Tibial artery (tissue), 4 donors: Measurements from ENCODE around the gene SERPINC1.

Experiments used
- DNase-seq, 2 donors: peaks; one replicate each; pipeline ENCODE4 v3.0.0-alpha.2; 2019
- H3K27ac ChIP-seq, 2 donors: fragments of 200-600 bp; sonication (generic) in 1 of 2; 1 replicate in 1 of 2; 2 replicates in 1 of 2; pipeline ENCODE4 v1.5.1; 2018 to 2019; ENCODE audit warnings: mild to moderate bottlenecking in 1 of 2
- H3K27me3 ChIP-seq, 2 donors: fragments of 200-600 bp; sonication (generic) in 1 of 2; one replicate each; pipeline versions ENCODE4 v1.5.1 to v1.6.0; 2016 to 2019
- H3K36me3 ChIP-seq, 3 donors: fragments of 200-600 bp; sonication (generic) in 2 of 3; one replicate each; pipeline ENCODE4 v1.5.1; 2016 to 2019; ENCODE audit warnings: mild to moderate bottlenecking in 2 of 3
- H3K4me1 ChIP-seq, 4 donors: fragments of 200-600 bp; sonication (generic) in 2 of 4; 1 replicate in 3 of 4; 2 replicates in 1 of 4; pipeline ENCODE4 v1.5.1; 2016 to 2019
- H3K4me3 ChIP-seq, 2 donors: fragments of 200-600 bp; sonication (generic) in 1 of 2; 1 replicate in 1 of 2; 2 replicates in 1 of 2; pipeline ENCODE4 v1.5.1; 2018 to 2019; ENCODE audit warnings: mild to moderate bottlenecking in 2 of 2
- H3K9me3 ChIP-seq, 3 donors: fragments of 200-600 bp; sonication (generic) in 1 of 3; one replicate each; pipeline ENCODE4 v1.5.1; 2016 to 2019
- CTCF ChIP-seq, 2 experiments: fragments of 200-600 bp in 1 of 2; fragments of 450-650 bp in 1 of 2; IDR thresholded peaks; one replicate each; pipeline ENCODE4 v1.5.1; 2017 to 2019; ENCODE audit warnings: antibody characterized with exemption in 2 of 2, mild to moderate bottlenecking in 1 of 2, moderate library complexity in 1 of 2
- intact Hi-C: fragments of 100-400 bp; cut with DNase I; formaldehyde crosslinking; loops from one replicate; pipeline ENCODE4 v1.15.0; 2023; ENCODE audit warnings: low total_unique reads

Gene SERPINC1

GRCh38 chr1:173917635-173918493 lies 737 bp upstream of the SERPINC1 start:
- Histone ChIP-seq H3K9me3 (no peaks in the 10 kb centered on the region), H3K4me3 (no peak overlapping the region), H3K27ac (no peak overlapping the region), H3K27me3 (no peaks in the 10 kb centered on the region), H3K36me3 (no peaks in the 10 kb centered on the region), H3K4me1 (no peaks in the 10 kb centered on the region)
- no peak for DNase-seq
- TF ChIP-seq CTCF (IDR thresholded peaks at IDR 0.05), result no peak
- intact Hi-C loops, result no loop called here

- H3K36me3 ChIP-seq, result no peaks in the 10 kb centered on the region
- DNase-seq, result no peak
- no peaks in the 10 kb centered on the region for H3K27me3 ChIP-seq
- H3K4me3 ChIP-seq, result no peak overlapping the region
- H3K9me3 ChIP-seq, result no peaks in the 10 kb centered on the region
- intact Hi-C loops, result no loop called here
- no peak overlapping the region for H3K27ac ChIP-seq
- no peak for TF ChIP-seq CTCF (IDR thresholded peaks at IDR 0.05)
- no peaks in the 10 kb centered on the region for H3K4me1 ChIP-seq
Measured at GRCh38 chr1:173916667-173917066, 460 bp downstream of the SERPINC1 start.

- no peak for TF ChIP-seq CTCF (IDR thresholded peaks at IDR 0.05)
- H3K36me3 ChIP-seq, result no peaks in the 10 kb centered on the region
- H3K4me3 ChIP-seq, result no peak overlapping the region
- no peak overlapping the region for H3K27ac ChIP-seq
- no peaks in the 10 kb centered on the region for H3K9me3 ChIP-seq
- intact Hi-C loops, result no loop called here
- H3K27me3 ChIP-seq, result no peaks in the 10 kb centered on the region
- H3K4me1 ChIP-seq, result no peaks in the 10 kb centered on the region
- DNase-seq, result no peak
Measured at GRCh38 chr1:173915596-173915995, 1.5 kb downstream of the SERPINC1 start.

GRCh38 chr1:173914366-173914871 lies 2.7 kb downstream of the SERPINC1 start:
- intact Hi-C loops, result no loop called here
- Histone ChIP-seq H3K27me3 (no peaks in the 10 kb centered on the region), H3K27ac (no peak overlapping the region), H3K36me3 (peaks cover 0 to 3% (median 0%) of the 10 kb centered on the region in 3 donors), H3K9me3 (no peaks in the 10 kb centered on the region), H3K4me3 (no peak overlapping the region), H3K4me1 (no peaks in the 10 kb centered on the region)
- no peak for DNase-seq
- TF ChIP-seq CTCF (IDR thresholded peaks at IDR 0.05), result peak in 1 of 2 experiments; percentile 6

GRCh38 chr1:173913111-173913510 lies 4.0 kb downstream of the SERPINC1 start:
- DNase-seq, result no peak
- H3K27ac ChIP-seq, result no peak overlapping the region
- TF ChIP-seq CTCF (IDR thresholded peaks at IDR 0.05), result no peak

More at GRCh38 chr1:173913111-173913510, 4.0 kb downstream of the SERPINC1 start:
- Histone ChIP-seq H3K27me3 (no peaks in the 10 kb centered on the region), H3K4me3 (no peak overlapping the region), H3K9me3 (no peaks in the 10 kb centered on the region), H3K36me3 (peaks cover 0 to 5% (median 4%) of the 10 kb centered on the region in 3 donors), H3K4me1 (no peaks in the 10 kb centered on the region)
- intact Hi-C loops, result no loop called here
